ENCODE data around the gene GTF3C1. TPM values are rescaled to one million over a fixed set of nuclear protein-coding genes. Genes with fewer than 3 reads are reported as not detected.

The GTF3C1 gene
- total RNA-seq, 2 donors from 2014 or later: 51.9 to 83.2 TPM

- peaks cover 72% of the 10 kb centered on the region for H3K36me3 ChIP-seq
Observed at GRCh38 chr16:27499659-27500055, 50.1 kb downstream of the GTF3C1 start.

DNA sequence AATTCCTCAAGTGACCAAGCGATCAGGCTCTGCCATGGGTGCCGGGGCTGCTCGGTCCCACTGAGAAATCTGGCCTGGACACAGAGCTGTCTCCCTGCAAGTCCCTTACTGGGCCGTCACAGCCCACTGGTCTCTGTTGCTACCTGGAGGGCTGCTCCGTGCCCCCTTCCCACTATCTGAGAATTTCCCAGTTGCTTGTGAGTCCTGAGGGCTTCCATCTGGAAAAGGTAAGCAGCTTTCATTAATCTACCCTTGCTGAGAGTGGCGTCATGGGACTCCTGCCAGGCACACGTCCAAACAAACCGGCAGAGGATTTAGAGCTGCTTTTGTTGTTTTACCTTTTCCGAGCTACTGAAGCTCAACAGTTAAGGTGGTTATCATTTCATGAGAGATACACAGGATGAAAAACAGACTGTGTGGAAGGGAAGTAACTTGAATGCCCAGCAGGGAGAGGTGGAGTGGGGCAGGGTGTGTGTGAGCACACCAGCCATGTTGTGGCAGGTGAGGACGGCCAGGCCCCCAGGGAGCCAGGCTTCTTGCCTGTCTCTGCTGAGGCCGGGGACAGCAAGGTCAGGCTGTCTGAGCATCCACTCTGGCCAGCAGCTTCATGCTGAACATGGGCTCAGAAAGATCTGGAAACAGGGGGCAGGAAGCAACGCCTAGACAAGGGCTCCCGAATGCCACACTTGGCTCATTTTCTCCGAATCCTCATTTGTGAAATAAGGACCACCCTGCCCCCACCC lies 50.6 kb downstream of the GTF3C1 start:
- no peak overlapping the region for H3K4me3 ChIP-seq

More at GRCh38 chr16:27499659-27500055, 50.1 kb downstream of the GTF3C1 start:
- Histone ChIP-seq H3K4me1 (ENCODE audit: control insufficient read depth in 1 of 2, low read depth in 2 of 2) (no peaks in the 10 kb centered on the region), H3K9me3 (no peaks in the 10 kb centered on the region), H3K27me3 (replicated peaks; ENCODE audit: insufficient read depth) (no peaks in the 10 kb centered on the region), H3K27ac (no peak overlapping the region), H3K4me3 (no peak overlapping the region)
- ATAC-seq (ENCODE audit: insufficient number of reproducible peaks, low FRiP score, low read depth): no peak
- TF ChIP-seq, protein P1, sequence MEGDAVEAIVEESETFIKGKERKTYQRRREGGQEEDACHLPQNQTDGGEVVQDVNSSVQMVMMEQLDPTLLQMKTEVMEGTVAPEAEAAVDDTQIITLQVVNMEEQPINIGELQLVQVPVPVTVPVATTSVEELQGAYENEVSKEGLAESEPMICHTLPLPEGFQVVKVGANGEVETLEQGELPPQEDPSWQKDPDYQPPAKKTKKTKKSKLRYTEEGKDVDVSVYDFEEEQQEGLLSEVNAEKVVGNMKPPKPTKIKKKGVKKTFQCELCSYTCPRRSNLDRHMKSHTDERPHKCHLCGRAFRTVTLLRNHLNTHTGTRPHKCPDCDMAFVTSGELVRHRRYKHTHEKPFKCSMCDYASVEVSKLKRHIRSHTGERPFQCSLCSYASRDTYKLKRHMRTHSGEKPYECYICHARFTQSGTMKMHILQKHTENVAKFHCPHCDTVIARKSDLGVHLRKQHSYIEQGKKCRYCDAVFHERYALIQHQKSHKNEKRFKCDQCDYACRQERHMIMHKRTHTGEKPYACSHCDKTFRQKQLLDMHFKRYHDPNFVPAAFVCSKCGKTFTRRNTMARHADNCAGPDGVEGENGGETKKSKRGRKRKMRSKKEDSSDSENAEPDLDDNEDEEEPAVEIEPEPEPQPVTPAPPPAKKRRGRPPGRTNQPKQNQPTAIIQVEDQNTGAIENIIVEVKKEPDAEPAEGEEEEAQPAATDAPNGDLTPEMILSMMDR (IDR thresholded peaks at IDR 0.05): no peak
- DNase-seq (ENCODE audit: low spot score): no peak

DNA sequence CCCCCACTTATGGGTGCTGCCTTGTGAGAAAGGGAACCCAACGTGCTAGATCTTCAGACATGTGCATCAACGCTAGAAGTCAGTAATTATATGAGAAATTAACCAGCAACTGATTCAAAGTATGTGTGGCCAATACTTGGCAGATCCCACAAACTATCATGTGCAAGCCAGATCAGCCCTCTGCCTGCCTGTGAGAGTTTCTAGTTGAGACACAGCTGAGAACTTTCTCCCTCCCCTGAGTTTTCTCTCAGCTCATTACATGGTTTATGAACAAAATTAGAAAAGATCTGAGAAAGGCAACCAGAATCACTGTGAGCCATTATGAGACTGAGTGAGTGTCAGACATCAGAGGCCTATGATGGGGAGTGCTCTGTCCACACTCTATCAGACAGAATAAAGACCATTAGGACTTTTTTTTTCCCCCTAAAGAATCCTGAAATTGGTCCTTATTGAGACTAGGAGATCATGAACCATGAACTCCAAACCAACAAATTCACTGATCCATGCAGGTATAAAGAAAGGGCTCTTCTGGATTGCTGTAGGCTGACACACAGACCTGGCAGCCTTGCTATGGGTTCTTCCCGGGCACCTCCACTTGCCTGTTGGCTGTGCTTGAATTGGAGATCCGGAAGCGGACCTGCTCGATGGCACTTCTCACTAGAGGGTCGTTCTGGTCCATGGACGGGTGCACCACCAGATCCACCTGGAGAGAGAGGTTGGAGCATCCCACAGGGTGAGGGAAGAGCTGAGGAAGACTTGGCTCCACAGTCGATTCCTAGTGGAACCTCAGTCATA lies 51.5 kb downstream of the GTF3C1 start:
- TF ChIP-seq, protein P1 (IDR thresholded peaks at IDR 0.05): no peak
- no peak for ATAC-seq (ENCODE audit: insufficient number of reproducible peaks, low FRiP score, low read depth)
- Histone ChIP-seq H3K4me3 (no peak overlapping the region), H3K27ac (no peak overlapping the region), H3K4me1 (ENCODE audit: control insufficient read depth in 1 of 2, low read depth in 2 of 2) (no peaks in the 10 kb centered on the region), H3K27me3 (replicated peaks; ENCODE audit: insufficient read depth) (no peaks in the 10 kb centered on the region), H3K36me3 (peaks cover 61% of the 10 kb centered on the region), H3K9me3 (no peaks in the 10 kb centered on the region)
- no peak for DNase-seq (ENCODE audit: low spot score)

More for the DNA sequence above, 50.6 kb downstream of the GTF3C1 start:
- TF ChIP-seq, protein P1 (IDR thresholded peaks at IDR 0.05): no peak
- Histone ChIP-seq H3K4me1 (ENCODE audit: control insufficient read depth in 1 of 2, low read depth in 2 of 2) (no peaks in the 10 kb centered on the region), H3K27me3 (replicated peaks; ENCODE audit: insufficient read depth) (no peaks in the 10 kb centered on the region), H3K36me3 (peaks cover 70% of the 10 kb centered on the region), H3K9me3 (no peaks in the 10 kb centered on the region), H3K27ac (no peak overlapping the region)
- DNase-seq (ENCODE audit: low spot score): no peak
- no peak for ATAC-seq (ENCODE audit: insufficient number of reproducible peaks, low FRiP score, low read depth)

GRCh38 chr16:27495191-27495590 lies 54.5 kb downstream of the GTF3C1 start:
- H3K9me3 ChIP-seq: no peaks in the 10 kb centered on the region
- no peak for DNase-seq (ENCODE audit: low spot score)
- H3K27me3 ChIP-seq (replicated peaks; ENCODE audit: insufficient read depth): no peaks in the 10 kb centered on the region
- peaks cover 57% of the 10 kb centered on the region for H3K36me3 ChIP-seq
- TF ChIP-seq, protein P1 (IDR thresholded peaks at IDR 0.05): no peak
- no peak overlapping the region for H3K4me3 ChIP-seq
- ATAC-seq (ENCODE audit: insufficient number of reproducible peaks, low FRiP score, low read depth): no peak
- no peaks in the 10 kb centered on the region for H3K4me1 ChIP-seq (ENCODE audit: control insufficient read depth in 1 of 2, low read depth in 2 of 2)
- no peak overlapping the region for H3K27ac ChIP-seq

- DNase-seq (ENCODE audit: low spot score) (no peak), ATAC-seq (ENCODE audit: insufficient number of reproducible peaks, low FRiP score, low read depth) (no peak)
- Histone ChIP-seq H3K36me3 (peaks cover 63% of the 10 kb centered on the region), H3K27me3 (replicated peaks; ENCODE audit: insufficient read depth) (no peaks in the 10 kb centered on the region), H3K27ac (no peak overlapping the region), H3K4me3 (no peak overlapping the region), H3K4me1 (ENCODE audit: control insufficient read depth in 1 of 2, low read depth in 2 of 2) (no peaks in the 10 kb centered on the region), H3K9me3 (no peaks in the 10 kb centered on the region)
- TF ChIP-seq, protein P1 (IDR thresholded peaks at IDR 0.05): no peak
Observed at GRCh38 chr16:27492588-27492979, 57.1 kb downstream of the GTF3C1 start.

Data from thoracic aorta (tissue), 2 donors.